ENCODE data around the gene SLC45A2. TPM values are rescaled to one million over a fixed set of nuclear protein-coding genes. Genes with fewer than 3 reads are reported as not detected.
A peak's percentile ranks its signal among the peaks of the same experiment; 100 is the strongest.

Gene SLC45A2
- total RNA-seq, 6 donors from 2014 or later: 0.76 TPM; not detected in 5

DNA sequence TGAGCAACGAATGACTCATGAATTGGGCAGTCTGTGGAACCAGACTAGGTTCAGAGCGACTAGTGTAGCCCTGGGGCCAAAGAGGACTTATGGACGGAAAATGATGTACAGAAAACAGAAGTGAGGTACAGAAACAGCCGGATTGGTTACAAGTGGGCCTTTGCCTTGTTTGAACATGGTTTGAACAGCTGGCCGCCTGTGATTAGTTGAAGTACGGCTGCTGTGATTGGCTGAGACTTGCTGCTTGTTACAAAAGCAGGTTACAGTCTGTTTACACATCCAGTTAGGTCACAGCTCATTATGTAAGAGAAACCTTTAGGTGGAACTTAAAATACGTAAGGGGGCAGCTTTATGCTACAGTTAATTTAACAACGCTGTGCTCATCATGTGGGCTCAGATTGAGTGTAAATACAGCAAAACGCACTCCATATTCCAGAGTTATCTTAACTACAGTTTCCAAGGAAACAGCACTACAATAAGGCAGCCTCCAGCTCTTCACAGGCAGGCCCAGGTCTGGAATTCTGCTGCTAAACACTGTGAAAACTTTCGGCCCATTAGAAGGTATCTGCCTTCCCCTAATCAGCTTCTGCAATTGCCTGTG is 16.8 kb upstream of the SLC45A2 start:
- H3K27me3 ChIP-seq: no peaks in the 10 kb centered on the region
- 60 to 69% methylated on average over 10 of the region's 10 CpGs for WGBS, 2 donors
- peaks cover 0 to 19% (median 5%) of the 10 kb centered on the region in 4 donors for H3K4me1 ChIP-seq
- no peaks in the 10 kb centered on the region for H3K9me3 ChIP-seq
- no peak for TF ChIP-seq POLR2A (IDR thresholded peaks at IDR 0.05)
- TF ChIP-seq, protein P1, sequence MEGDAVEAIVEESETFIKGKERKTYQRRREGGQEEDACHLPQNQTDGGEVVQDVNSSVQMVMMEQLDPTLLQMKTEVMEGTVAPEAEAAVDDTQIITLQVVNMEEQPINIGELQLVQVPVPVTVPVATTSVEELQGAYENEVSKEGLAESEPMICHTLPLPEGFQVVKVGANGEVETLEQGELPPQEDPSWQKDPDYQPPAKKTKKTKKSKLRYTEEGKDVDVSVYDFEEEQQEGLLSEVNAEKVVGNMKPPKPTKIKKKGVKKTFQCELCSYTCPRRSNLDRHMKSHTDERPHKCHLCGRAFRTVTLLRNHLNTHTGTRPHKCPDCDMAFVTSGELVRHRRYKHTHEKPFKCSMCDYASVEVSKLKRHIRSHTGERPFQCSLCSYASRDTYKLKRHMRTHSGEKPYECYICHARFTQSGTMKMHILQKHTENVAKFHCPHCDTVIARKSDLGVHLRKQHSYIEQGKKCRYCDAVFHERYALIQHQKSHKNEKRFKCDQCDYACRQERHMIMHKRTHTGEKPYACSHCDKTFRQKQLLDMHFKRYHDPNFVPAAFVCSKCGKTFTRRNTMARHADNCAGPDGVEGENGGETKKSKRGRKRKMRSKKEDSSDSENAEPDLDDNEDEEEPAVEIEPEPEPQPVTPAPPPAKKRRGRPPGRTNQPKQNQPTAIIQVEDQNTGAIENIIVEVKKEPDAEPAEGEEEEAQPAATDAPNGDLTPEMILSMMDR (IDR thresholded peaks at IDR 0.05): no peak
- TF ChIP-seq POLR2AphosphoS5 (IDR thresholded peaks at IDR 0.05): no peak
- no peak for TF ChIP-seq EP300 (IDR thresholded peaks at IDR 0.05)
- peaks cover 0 to 18% (median 8%) of the 10 kb centered on the region in 4 donors for H3K36me3 ChIP-seq
- DNase-seq (peak in 1 of 2 donors; percentile 89), ATAC-seq (ENCODE audit: low FRiP score in 2 of 2) (peak; percentile 54 to 87)
- peak overlapping the region; percentile 37 to 67 (median 47) for H3K27ac ChIP-seq
- H3K4me3 ChIP-seq: no peak overlapping the region

DNA sequence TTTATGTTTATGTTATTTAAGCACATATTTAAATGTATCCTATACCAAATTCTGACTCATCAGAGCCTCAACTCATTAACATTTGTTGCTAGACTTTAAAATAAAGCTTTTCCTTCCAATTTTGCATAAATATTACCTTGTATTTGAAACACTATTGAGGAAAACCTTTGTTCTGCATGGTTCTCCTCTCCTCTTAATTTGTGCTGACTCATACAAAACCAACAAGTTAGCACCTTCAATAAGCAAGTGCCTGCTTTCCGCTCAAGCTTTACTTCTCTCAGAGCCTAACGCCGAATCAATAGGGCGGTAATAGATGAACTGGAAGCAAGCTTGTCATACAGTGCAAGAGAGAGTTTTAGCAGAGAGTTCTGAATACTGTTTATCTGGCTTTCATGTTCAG is 15.5 kb upstream of the SLC45A2 start:
- no peaks in the 10 kb centered on the region for H3K27me3 ChIP-seq
- H3K4me3 ChIP-seq: no peak overlapping the region
- ATAC-seq (ENCODE audit: low FRiP score in 2 of 2): no peak
- WGBS, 2 donors: 90 to 100% methylated on average over 4 of the region's 4 CpGs
- H3K9me3 ChIP-seq: no peaks in the 10 kb centered on the region
- H3K4me1 ChIP-seq: peaks cover 0 to 13% (median 4%) of the 10 kb centered on the region in 4 donors
- DNase-seq: no peak
- no peak overlapping the region for H3K27ac ChIP-seq
- no peak for TF ChIP-seq POLR2A (IDR thresholded peaks at IDR 0.05)
- TF ChIP-seq POLR2AphosphoS5 (IDR thresholded peaks at IDR 0.05): no peak
- no peak for TF ChIP-seq EP300 (IDR thresholded peaks at IDR 0.05)
- TF ChIP-seq, protein P1 (IDR thresholded peaks at IDR 0.05): no peak
- H3K36me3 ChIP-seq: peaks cover 0 to 22% (median 8%) of the 10 kb centered on the region in 4 donors

DNA sequence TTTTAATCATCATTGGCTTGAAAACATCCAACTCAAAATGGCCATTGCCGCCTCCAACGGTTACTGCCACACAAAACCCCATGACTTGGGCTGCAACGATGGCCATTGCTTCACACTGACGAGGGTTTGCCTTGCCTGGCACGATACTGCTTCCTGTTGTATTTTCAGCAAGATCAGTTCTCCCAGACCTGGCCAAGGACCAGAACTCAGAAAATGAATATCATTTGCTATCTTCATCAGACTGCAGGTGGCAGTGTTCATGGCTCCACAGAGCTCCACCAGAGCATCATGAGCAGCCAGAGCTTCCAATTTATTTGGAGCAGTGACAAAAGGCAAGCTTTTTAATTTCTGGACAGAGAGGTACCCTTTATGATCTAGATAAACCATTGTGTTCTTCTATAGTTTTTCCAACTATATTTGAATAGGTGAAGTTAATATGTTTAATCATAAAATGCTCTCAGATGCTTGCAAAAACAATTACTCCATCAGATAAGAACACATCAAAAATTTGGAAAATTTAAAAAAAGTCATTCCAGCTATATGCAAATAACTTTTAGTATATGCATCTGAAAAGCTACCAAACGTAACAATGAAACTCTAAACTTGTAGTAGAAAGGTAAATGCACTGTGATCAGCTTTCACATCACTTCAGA is 13.0 kb upstream of the SLC45A2 start:
- no peak overlapping the region for H3K27ac ChIP-seq
- H3K27me3 ChIP-seq: no peaks in the 10 kb centered on the region
- whole genome bisulfite sequencing, 2 donors: 32% methylated on average over 6 of the region's 6 CpGs
- ATAC-seq (ENCODE audit: low FRiP score in 2 of 2): peak; percentile 77 to 87
- peak in 1 of 2 donors; percentile 73 for DNase-seq
- TF ChIP-seq POLR2A (IDR thresholded peaks at IDR 0.05) (no peak), EP300 (IDR thresholded peaks at IDR 0.05) (no peak), POLR2AphosphoS5 (IDR thresholded peaks at IDR 0.05) (peak in 1 of 2 donors; percentile 29)
- TF ChIP-seq, protein P1 (IDR thresholded peaks at IDR 0.05): peak; percentile 40 to 66 (median 46)
- H3K4me3 ChIP-seq: no peak overlapping the region
- H3K4me1 ChIP-seq: peaks cover 0 to 13% (median 4%) of the 10 kb centered on the region in 4 donors
- peaks cover 0 to 18% (median 1%) of the 10 kb centered on the region in 4 donors for H3K36me3 ChIP-seq
- no peaks in the 10 kb centered on the region for H3K9me3 ChIP-seq

DNA sequence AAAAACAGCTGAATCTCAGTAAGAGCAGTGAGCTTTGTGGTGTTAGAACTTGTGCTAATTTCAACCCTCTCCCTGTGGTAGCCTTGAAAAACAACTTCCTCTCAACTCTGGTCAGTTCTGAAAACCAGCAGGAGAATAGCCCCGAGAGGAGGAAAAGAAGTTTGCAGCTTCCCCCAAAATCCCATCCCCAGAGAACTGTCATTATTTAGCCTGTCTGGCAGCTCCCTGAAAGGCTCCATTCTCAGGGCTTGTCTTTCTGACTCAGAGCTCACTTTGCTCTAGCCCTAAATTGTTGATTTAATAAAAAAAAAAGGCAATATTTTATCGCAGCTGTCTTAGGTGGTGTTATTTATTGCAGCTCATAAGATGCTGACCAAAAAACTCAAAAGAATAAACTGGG is 11.4 kb upstream of the SLC45A2 start:
- no peak overlapping the region for H3K4me3 ChIP-seq
- no peak overlapping the region for H3K27ac ChIP-seq
- no peak for DNase-seq
- peaks cover 0 to 18% (median 1%) of the 10 kb centered on the region in 4 donors for H3K36me3 ChIP-seq
- H3K4me1 ChIP-seq: peaks cover 0 to 6% (median 2%) of the 10 kb centered on the region in 4 donors
- H3K27me3 ChIP-seq: no peaks in the 10 kb centered on the region
- 64 to 70% methylated on average over 2 of the region's 2 CpGs for WGBS, 2 donors
- TF ChIP-seq EP300 (IDR thresholded peaks at IDR 0.05): no peak
- no peak for TF ChIP-seq POLR2A (IDR thresholded peaks at IDR 0.05)
- TF ChIP-seq POLR2AphosphoS5 (IDR thresholded peaks at IDR 0.05): no peak
- TF ChIP-seq, protein P1 (IDR thresholded peaks at IDR 0.05): no peak
- ATAC-seq (ENCODE audit: low FRiP score in 2 of 2): peak in 1 of 2 donors; percentile 21
- no peaks in the 10 kb centered on the region for H3K9me3 ChIP-seq
